ENCODE results near the gene CLIC5. TPM values are rescaled to one million over a fixed set of nuclear protein-coding genes. Genes with fewer than 3 reads are reported as not detected.
"Not testable (repeated sequence)": the region's sequence is repeated elsewhere in the genome, so short reads cannot be mapped to it uniquely, and the experiment has no call there.

CLIC5 gene
- total RNA-seq, 4 donors from 2014 or later: 0.56 to 1.3 (median 1.2) TPM

- TF ChIP-seq POLR2A (IDR thresholded peaks at IDR 0.05): no peak
- TF ChIP-seq CTCF (IDR thresholded peaks at IDR 0.05): no peak
- DNase-seq: no peak
- Histone ChIP-seq H3K4me1 (no peaks in the 10 kb centered on the region), H3K9me3 (no peaks in the 10 kb centered on the region), H3K27ac (no peak overlapping the region), H3K36me3 (no peaks in the 10 kb centered on the region), H3K4me3 (no peak overlapping the region), H3K27me3 (no peaks in the 10 kb centered on the region)
- intact Hi-C loops (cut with DNase I): no loop called here
- 68 to 75% methylated on average over 14 to 15 of the region's 17 CpGs for WGBS, 2 donors
These were observed 86.0 kb downstream of the CLIC5 start for GRCh38 chr6:45929421-45930361.

GRCh38 chr6:45928721-45929305 is 86.8 kb downstream of the CLIC5 start:
- TF ChIP-seq CTCF (IDR thresholded peaks at IDR 0.05) (no peak), POLR2A (IDR thresholded peaks at IDR 0.05) (no peak)
- intact Hi-C loops (cut with DNase I): no loop called here
- H3K27me3 ChIP-seq: no peaks in the 10 kb centered on the region
- peaks cover 0 to 2% (median 0%) of the 10 kb centered on the region in 3 donors for H3K4me1 ChIP-seq
- no peak overlapping the region for H3K27ac ChIP-seq
- H3K9me3 ChIP-seq: no peaks in the 10 kb centered on the region
- 81 to 88% methylated on average over 11 of the region's 11 CpGs for WGBS, 2 donors
- H3K36me3 ChIP-seq: no peaks in the 10 kb centered on the region
- DNase-seq: no peak
- H3K4me3 ChIP-seq: no peak overlapping the region

- peaks cover 0 to 4% (median 0%) of the 10 kb centered on the region in 3 donors for H3K4me1 ChIP-seq
- H3K9me3 ChIP-seq: no peaks in the 10 kb centered on the region
- intact Hi-C loops (cut with DNase I): no loop called here
- DNase-seq: no peak
- H3K4me3 ChIP-seq: no peak overlapping the region
- H3K36me3 ChIP-seq: no peaks in the 10 kb centered on the region
- no peak overlapping the region for H3K27ac ChIP-seq
- H3K27me3 ChIP-seq: no peaks in the 10 kb centered on the region
- WGBS, 2 donors: 60 to 68% methylated on average over 9 of the region's 9 CpGs
- TF ChIP-seq CTCF (IDR thresholded peaks at IDR 0.05): no peak
- TF ChIP-seq POLR2A (IDR thresholded peaks at IDR 0.05): no peak
These were observed 88.0 kb downstream of the CLIC5 start for GRCh38 chr6:45927421-45928320.

DNA sequence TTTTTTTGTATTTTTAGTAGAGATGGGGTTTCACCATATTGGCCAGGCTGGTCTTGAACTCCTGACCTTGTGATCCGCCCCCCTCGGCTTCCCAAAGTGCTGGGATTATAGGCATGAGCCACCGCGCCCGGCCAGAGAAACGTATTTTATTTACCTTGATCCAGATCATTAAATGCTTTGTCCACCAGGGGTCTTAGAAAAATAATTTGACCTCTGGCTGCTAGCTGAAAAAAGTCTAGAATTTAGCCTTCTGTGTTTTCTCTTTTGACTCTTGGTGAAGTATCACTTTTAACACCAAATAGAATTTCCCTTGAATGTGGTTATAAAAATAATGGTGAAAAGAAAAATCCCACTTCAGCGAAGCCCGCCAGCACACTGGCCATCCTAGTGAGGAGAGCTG is 89.2 kb downstream of the CLIC5 start:
- H3K9me3 ChIP-seq; intact Hi-C loops (cut with DNase I); H3K27ac ChIP-seq; DNase-seq; H3K4me1 ChIP-seq; H3K36me3 ChIP-seq; H3K27me3 ChIP-seq; H3K4me3 ChIP-seq: not testable (repeated sequence)
- WGBS, 2 donors: 80 to 94% methylated on average over 8 of the region's 8 CpGs

GRCh38 chr6:45924763-45925342 is 90.8 kb downstream of the CLIC5 start:
- WGBS, 2 donors: 73 to 78% methylated on average over 6 of the region's 6 CpGs
- no peaks in the 10 kb centered on the region for H3K9me3 ChIP-seq
- no peaks in the 10 kb centered on the region for H3K36me3 ChIP-seq
- no peak for TF ChIP-seq CTCF (IDR thresholded peaks at IDR 0.05)
- TF ChIP-seq POLR2A (IDR thresholded peaks at IDR 0.05): no peak
- DNase-seq: no peak
- H3K27ac ChIP-seq: no peak overlapping the region
- intact Hi-C loops (cut with DNase I): no loop called here
- H3K27me3 ChIP-seq: no peaks in the 10 kb centered on the region
- H3K4me1 ChIP-seq: peaks cover 0 to 4% (median 4%) of the 10 kb centered on the region in 3 donors
- H3K4me3 ChIP-seq: no peak overlapping the region

Measured in esophagus squamous epithelium (tissue), 5 donors.